Right atrium auricular region (tissue), 2 donors: Measurements from ENCODE around the gene GRM8. TPM values are rescaled to one million over a fixed set of nuclear protein-coding genes. Genes with fewer than 3 reads are reported as not detected.

Source experiments
- DNase-seq: peaks from one replicate; pipeline ENCODE4 v3.0.0-alpha.2; 2019; ENCODE audit warnings: low spot score
- H3K27ac ChIP-seq, 2 donors: fragments of 200-600 bp; sonication (generic); 1 replicate in 1 of 2; 2 replicates in 1 of 2; pipeline ENCODE4 v1.5.1; 2016 to 2019
- H3K27me3 ChIP-seq, 2 donors: fragments of 200-600 bp; sonication (generic); one replicate each; pipeline versions ENCODE4 v1.5.1 to v1.6.0; 2017 to 2019
- H3K36me3 ChIP-seq: fragments of 200-600 bp; sonication (generic); one replicate; pipeline ENCODE4 v1.5.1; 2016
- H3K4me1 ChIP-seq, 2 donors: fragments of 200-600 bp; sonication (generic); one replicate each; pipeline versions ENCODE4 v1.5.1 to v1.6.0; 2017 to 2019
- H3K4me3 ChIP-seq, 2 donors: fragments of 200-600 bp; sonication (generic); 1 replicate in 1 of 2; 2 replicates in 1 of 2; pipeline ENCODE4 v1.5.1; 2017 to 2019; ENCODE audit warnings: mild to moderate bottlenecking in 1 of 2, moderate library complexity in 1 of 2
- H3K9me3 ChIP-seq, 2 donors: fragments of 200-600 bp; sonication (generic); one replicate each; pipeline ENCODE4 v1.5.1; 2019
- CTCF ChIP-seq, 2 donors: fragments of 200-600 bp; sonication (generic); IDR thresholded peaks; one replicate each; pipeline ENCODE4 v1.5.1; 2019; ENCODE audit warnings: antibody characterized with exemption in 2 of 2
- total RNA-seq, 2 donors: library from RNA; depleted of rRNA; stranded (reverse); fragments of >200 nt; gene quantifications; one replicate each; pipeline ENCODE4 v1.1.0, GENCODE V29; 2016

Gene GRM8
- total RNA-seq, 2 donors from 2014 or later: not detected

DNA sequence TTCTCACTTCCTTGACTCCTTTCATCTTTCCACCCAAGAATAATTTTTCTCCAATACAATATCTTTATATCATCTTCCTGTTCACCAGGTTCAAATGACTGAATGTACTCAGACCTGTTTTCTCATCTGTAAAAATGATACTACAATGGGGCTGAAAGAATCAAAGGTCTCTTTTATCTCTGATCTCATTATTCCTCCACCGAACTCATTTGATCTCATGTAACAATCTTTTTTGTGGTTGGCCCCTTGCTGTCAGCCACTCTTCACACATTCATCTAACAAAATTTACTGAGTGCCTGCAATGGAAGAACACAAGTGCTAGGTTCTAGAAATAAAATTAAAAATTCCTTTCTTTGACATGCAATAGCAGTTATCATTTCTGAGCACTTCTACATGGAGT is 65.0 kb downstream of the GRM8 start:
- Histone ChIP-seq H3K27me3 (no peaks in the 10 kb centered on the region), H3K27ac (no peak overlapping the region), H3K36me3 (no peaks in the 10 kb centered on the region), H3K4me3 (no peak overlapping the region), H3K9me3 (no peaks in the 10 kb centered on the region), H3K4me1 (no peaks in the 10 kb centered on the region)
- TF ChIP-seq CTCF (IDR thresholded peaks at IDR 0.05): no peak
- DNase-seq: no peak

DNA sequence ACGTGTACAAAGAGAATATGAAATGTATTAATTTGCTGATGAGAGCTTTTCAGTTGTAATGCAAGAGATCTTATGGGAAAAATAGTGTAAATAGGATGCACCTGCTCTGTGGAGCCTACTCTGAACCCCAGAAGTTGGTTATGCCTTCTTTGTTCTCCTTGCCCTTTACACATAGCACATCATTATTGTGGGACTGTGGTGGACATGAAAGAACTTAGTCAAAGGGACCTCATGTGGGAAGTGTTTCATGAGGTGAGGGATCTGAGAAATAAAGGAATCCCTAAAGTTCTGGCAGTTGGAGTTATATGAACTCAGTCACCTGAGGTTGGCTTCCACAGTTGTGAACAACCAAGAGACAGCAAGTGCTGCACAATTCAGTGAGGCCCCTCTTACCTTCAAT is 66.1 kb downstream of the GRM8 start:
- H3K36me3 ChIP-seq: no peaks in the 10 kb centered on the region
- no peaks in the 10 kb centered on the region for H3K27me3 ChIP-seq
- H3K27ac ChIP-seq: no peak overlapping the region
- no peak for DNase-seq
- TF ChIP-seq CTCF (IDR thresholded peaks at IDR 0.05): no peak
- H3K4me3 ChIP-seq: no peak overlapping the region
- no peaks in the 10 kb centered on the region for H3K4me1 ChIP-seq
- peaks cover 0 to under 1% of the 10 kb centered on the region in 2 donors for H3K9me3 ChIP-seq

DNA sequence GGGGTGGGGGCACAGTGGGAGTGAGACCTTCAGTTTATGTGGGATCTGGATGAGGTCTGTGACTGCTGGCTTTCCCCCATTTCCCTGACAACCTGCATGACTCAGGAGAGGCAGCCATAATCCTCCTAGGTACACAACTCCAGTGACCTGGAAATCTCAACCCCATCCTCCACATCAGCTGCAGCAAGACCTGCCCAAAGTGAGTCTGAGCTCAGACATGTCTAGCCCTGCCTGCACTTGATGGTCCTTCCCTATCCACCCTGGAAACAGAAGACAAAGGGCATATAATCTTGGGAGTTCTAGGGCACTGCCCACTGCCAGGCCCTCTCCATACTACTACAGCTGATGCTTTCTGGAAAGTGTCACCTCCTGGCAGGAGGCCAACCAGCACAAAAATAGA is 75.6 kb downstream of the GRM8 start:
- Histone ChIP-seq H3K4me3 (no peak overlapping the region), H3K36me3 (no peaks in the 10 kb centered on the region), H3K4me1 (no peaks in the 10 kb centered on the region), H3K27ac (no peak overlapping the region), H3K9me3 (peaks cover 0 to 12% of the 10 kb centered on the region in 2 donors), H3K27me3 (no peaks in the 10 kb centered on the region)
- no peak for TF ChIP-seq CTCF (IDR thresholded peaks at IDR 0.05)
- no peak for DNase-seq

DNA sequence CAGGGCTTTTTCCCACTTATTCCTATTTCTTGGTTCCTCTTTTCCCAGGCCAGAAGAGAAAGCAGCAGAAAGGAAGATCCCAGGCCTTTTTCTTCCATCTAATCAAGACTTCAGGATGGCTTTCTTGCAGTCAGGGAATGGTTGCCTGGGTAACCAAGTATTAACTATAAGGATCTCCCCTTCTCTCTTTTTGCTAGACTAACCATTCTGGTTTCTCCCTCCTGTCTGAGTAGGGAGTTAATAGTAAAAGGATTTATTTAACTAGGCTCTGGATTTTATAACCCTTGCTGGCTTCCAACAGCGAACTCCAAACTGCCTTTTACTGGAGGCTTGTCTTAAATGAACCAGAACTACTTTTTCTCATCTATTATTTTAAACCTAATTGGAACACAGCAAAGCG is 90.4 kb downstream of the GRM8 start:
- no peaks in the 10 kb centered on the region for H3K9me3 ChIP-seq
- no peak overlapping the region for H3K4me3 ChIP-seq
- no peak overlapping the region for H3K27ac ChIP-seq
- no peaks in the 10 kb centered on the region for H3K27me3 ChIP-seq
- no peak for DNase-seq
- H3K4me1 ChIP-seq: no peaks in the 10 kb centered on the region
- H3K36me3 ChIP-seq: no peaks in the 10 kb centered on the region
- no peak for TF ChIP-seq CTCF (IDR thresholded peaks at IDR 0.05)

GRCh38 chr7:127158659-127159058 is 94.1 kb downstream of the GRM8 start:
- no peak for DNase-seq
- no peaks in the 10 kb centered on the region for H3K36me3 ChIP-seq
- no peak overlapping the region for H3K4me3 ChIP-seq
- no peaks in the 10 kb centered on the region for H3K4me1 ChIP-seq
- H3K27ac ChIP-seq: no peak overlapping the region
- H3K27me3 ChIP-seq: no peaks in the 10 kb centered on the region
- H3K9me3 ChIP-seq: no peaks in the 10 kb centered on the region
- TF ChIP-seq CTCF (IDR thresholded peaks at IDR 0.05): peak in 1 of 2 donors; percentile 13

GRCh38 chr7:127154958-127155357 is 97.8 kb downstream of the GRM8 start:
- Histone ChIP-seq H3K27me3 (no peaks in the 10 kb centered on the region), H3K36me3 (no peaks in the 10 kb centered on the region), H3K27ac (no peak overlapping the region), H3K4me3 (no peak overlapping the region), H3K9me3 (no peaks in the 10 kb centered on the region), H3K4me1 (no peaks in the 10 kb centered on the region)
- no peak for TF ChIP-seq CTCF (IDR thresholded peaks at IDR 0.05)
- DNase-seq: no peak
